HG02885 (cell line): ENCODE results near the gene ASIC4.

Experiments
- ATAC-seq: cut with Tn5 transposase; IDR thresholded peaks from one replicate; pipeline ENCODE4 v1.9.1; 2021; ENCODE audit warnings: mild to moderate bottlenecking; ENCODE audit not compliant: unreplicated experiment, poor library complexity

The ASIC4 gene

DNA sequence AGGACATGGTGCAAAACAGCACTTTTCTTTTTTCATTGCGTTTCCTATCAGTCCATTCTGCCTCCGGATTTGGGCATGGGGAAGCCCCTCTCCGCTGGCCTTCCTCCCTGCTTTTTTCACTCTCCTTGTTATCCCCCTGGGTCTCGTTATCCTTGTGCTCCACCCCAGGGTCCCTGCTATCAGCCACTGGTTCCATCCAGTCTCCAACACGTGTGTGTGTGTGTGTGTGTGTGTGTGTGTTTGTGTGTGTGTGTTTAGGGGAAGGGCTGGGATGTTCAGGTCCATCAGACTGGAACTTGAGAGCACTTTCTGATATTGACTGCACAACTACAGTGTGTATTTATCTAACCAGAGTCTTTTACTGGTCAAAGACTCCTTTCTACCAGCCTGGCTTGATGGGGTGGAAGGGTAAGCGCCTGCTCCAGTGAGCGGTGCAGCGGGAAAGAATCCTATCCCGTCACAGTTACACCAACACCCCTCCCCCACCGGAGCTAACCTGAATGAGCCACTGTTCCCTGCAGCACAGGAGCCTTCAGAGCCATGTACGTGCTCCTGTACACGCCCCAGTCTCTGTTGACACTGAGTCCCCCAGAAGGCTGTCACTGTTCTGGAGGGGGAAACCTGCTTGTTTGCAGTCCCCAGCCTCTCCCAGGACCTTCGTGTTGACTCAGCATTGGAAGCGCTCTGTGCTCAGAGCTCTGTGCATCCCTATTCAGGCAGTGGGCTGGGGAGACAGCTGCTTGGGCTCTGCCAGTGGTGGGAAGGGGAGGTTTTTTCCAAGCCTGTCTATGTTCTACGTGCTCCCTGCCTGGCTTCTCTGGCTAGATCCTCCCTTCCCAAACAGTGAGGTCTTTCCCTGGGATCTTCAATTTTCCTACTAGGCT lies 62.5 kb downstream of the ASIC4 start:
- ATAC-seq: no peak

- no peak for ATAC-seq
Measured at GRCh38 chr2:219578811-219579613, 64.7 kb downstream of the ASIC4 start.

DNA sequence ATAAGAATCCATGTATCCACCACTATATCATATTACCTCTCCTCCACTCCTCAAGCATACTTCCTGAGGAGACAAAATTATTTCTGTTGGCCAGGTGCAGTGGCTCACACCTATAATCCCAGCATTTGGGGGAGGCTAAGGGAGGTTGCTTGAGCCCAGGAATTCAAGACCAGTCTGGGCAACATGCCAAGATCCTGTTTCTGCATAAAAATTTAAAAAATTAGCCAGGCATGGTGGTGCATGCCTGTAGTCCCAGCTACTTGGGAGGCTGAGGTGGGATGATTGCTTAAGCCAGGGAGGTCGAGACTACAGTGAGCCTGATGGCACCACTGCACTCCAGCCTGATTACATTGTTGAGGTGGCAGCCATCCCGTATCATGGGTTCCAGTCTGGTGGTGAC lies 67.1 kb downstream of the ASIC4 start:
- no peak for ATAC-seq
